Cardiac muscle cell (in vitro differentiated cells and primary cell): ENCODE results near the gene CERS2. TPM values are rescaled to one million over a fixed set of nuclear protein-coding genes. Genes with fewer than 3 reads are reported as not detected.

Experiments used
- DNase-seq, 2 donors: peaks; one replicate each; pipeline versions ENCODE4 v3.0.0 to v3.0.0-alpha.2; 2010 to 2017; ENCODE audit warnings: low read depth in 1 of 2, low spot score in 1 of 2
- H3K27ac ChIP-seq: fragments of 200-600 bp; sonication (generic); 2 replicates; pipeline ENCODE4 v1.5.1; 2016
- H3K27me3 ChIP-seq: fragments of 200-600 bp; sonication (generic); 2 replicates; pipeline ENCODE4 v1.6.0; 2016; ENCODE audit warnings: control low read depth
- H3K36me3 ChIP-seq: fragments of 200-600 bp; sonication (generic); 2 replicates; pipeline ENCODE4 v1.5.1; 2016; ENCODE audit warnings: control low read depth
- H3K4me1 ChIP-seq: fragments of 200-600 bp; sonication (generic); 2 replicates; pipeline ENCODE4 v1.8.1; 2017; ENCODE audit warnings: low read depth, mild to moderate bottlenecking, mixed run types
- H3K4me3 ChIP-seq: fragments of 200-600 bp; sonication (generic); 2 replicates; pipeline ENCODE4 v1.5.1; 2016; ENCODE audit warnings: mild to moderate bottlenecking
- H3K9me3 ChIP-seq: fragments of 200-600 bp; sonication (generic); 2 replicates; pipeline ENCODE4 v1.5.1; 2017; ENCODE audit warnings: low read depth, mild to moderate bottlenecking, control low read depth
- CTCF ChIP-seq: IDR thresholded peaks from 2 replicates; pipeline ENCODE4 v1.5.1; 2012; ENCODE audit warnings: low read depth, mild to moderate bottlenecking, low read length
- polyA plus RNA-seq: library from polyadenylated mRNA; unstranded; fragments of >200 nt; fragmentation: Nextera tagmentation; extraction: Ambion mirVana; gene quantifications from 2 replicates; pipeline ENCODE4 v1.2.1, GENCODE V29; 2016
- total RNA-seq: library from RNA; depleted of rRNA; stranded (reverse); fragments of >200 nt; gene quantifications from 2 replicates; pipeline ENCODE4 v1.2.3, GENCODE V29; 2016

Gene CERS2
- total and polyA plus RNA-seq, 2 experiments from 2014 or later: 64.7 to 124 TPM

- no peak for TF ChIP-seq CTCF
- no peak overlapping the region for H3K27ac ChIP-seq
- H3K9me3 ChIP-seq: no peaks in the 10 kb centered on the region
- H3K36me3 ChIP-seq: peaks cover 49% of the 10 kb centered on the region
- H3K4me1 ChIP-seq: peaks cover 5% of the 10 kb centered on the region
- H3K4me3 ChIP-seq: no peak overlapping the region
- H3K27me3 ChIP-seq: no peaks in the 10 kb centered on the region
- DNase-seq: no peak
Measured at GRCh38 chr1:150960646-150961045, 14.0 kb downstream of the CERS2 start.

- peaks cover 5% of the 10 kb centered on the region for H3K4me1 ChIP-seq
- H3K27me3 ChIP-seq: no peaks in the 10 kb centered on the region
- TF ChIP-seq CTCF: no peak
- no peak for DNase-seq
- no peak overlapping the region for H3K27ac ChIP-seq
- peaks cover 51% of the 10 kb centered on the region for H3K36me3 ChIP-seq
- H3K9me3 ChIP-seq: no peaks in the 10 kb centered on the region
- no peak overlapping the region for H3K4me3 ChIP-seq
Measured at GRCh38 chr1:150957666-150958065, 17.0 kb downstream of the CERS2 start.

GRCh38 chr1:150955280-150955679 is 19.4 kb downstream of the CERS2 start:
- no peaks in the 10 kb centered on the region for H3K4me1 ChIP-seq
- peaks cover 67% of the 10 kb centered on the region for H3K36me3 ChIP-seq
- TF ChIP-seq CTCF: no peak
- H3K27ac ChIP-seq: peak overlapping the region; percentile 14
- no peaks in the 10 kb centered on the region for H3K9me3 ChIP-seq
- no peak overlapping the region for H3K4me3 ChIP-seq
- no peak for DNase-seq
- H3K27me3 ChIP-seq: no peaks in the 10 kb centered on the region

DNA sequence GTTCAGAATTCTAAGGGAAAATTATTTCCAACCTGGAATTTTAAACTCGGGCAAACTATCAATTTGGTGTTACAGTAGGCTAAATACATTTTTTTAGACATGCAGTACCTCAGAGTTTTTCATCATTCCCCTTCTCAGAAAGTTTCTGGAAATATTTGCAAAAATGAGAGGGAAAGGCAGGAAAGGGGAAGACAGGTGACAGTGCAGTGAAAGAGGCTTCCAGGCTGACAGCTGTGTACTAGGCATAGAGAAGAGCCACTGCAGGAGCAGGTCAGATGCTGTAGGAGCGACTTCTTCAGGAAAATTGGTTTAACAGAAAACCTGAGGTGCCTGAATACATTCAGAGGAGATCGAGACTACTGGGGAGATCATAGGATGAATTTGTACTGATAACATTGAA is 19.9 kb downstream of the CERS2 start:
- Histone ChIP-seq H3K4me3 (no peak overlapping the region), H3K27ac (peak overlapping the region; percentile 14), H3K36me3 (peaks cover 67% of the 10 kb centered on the region), H3K4me1 (no peaks in the 10 kb centered on the region), H3K9me3 (no peaks in the 10 kb centered on the region), H3K27me3 (no peaks in the 10 kb centered on the region)
- TF ChIP-seq CTCF: no peak
- DNase-seq: no peak

DNA sequence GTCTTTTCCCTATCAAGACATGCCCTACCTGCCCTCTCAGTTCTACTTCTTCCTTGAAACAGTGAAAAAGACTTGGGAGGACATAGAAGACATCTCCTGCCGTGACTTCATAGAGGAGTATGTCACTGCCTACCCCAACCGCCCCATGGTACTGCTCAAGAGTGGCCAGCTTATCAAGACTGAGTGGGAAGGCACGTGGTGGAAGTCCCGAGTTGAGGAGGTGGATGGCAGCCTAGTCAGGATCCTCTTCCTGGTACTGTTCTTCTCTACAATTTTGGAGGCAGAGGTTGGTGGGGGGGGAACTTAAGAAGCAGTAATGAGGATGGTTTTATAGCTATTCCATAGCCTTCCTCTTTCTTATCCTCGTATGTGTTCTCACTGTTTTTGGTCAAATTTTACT is 29.8 kb downstream of the CERS2 start:
- H3K36me3 ChIP-seq: peaks cover 74% of the 10 kb centered on the region

More for the DNA sequence above, 29.8 kb downstream of the CERS2 start:
- Histone ChIP-seq H3K4me3 (no peak overlapping the region), H3K27me3 (no peaks in the 10 kb centered on the region), H3K9me3 (no peaks in the 10 kb centered on the region), H3K27ac (no peak overlapping the region), H3K4me1 (no peaks in the 10 kb centered on the region)
- no peak for DNase-seq
- TF ChIP-seq CTCF: no peak
